HG03565 (cell line): Measurements from ENCODE around the gene AGBL4.
A peak's percentile ranks its signal among the peaks of the same experiment; 100 is the strongest.

Experiments used
- ATAC-seq: cut with Tn5 transposase; IDR thresholded peaks from one replicate; pipeline ENCODE4 v1.9.1; 2021; ENCODE audit warnings: mild to moderate bottlenecking, moderate library complexity; ENCODE audit not compliant: unreplicated experiment

The AGBL4 gene

DNA sequence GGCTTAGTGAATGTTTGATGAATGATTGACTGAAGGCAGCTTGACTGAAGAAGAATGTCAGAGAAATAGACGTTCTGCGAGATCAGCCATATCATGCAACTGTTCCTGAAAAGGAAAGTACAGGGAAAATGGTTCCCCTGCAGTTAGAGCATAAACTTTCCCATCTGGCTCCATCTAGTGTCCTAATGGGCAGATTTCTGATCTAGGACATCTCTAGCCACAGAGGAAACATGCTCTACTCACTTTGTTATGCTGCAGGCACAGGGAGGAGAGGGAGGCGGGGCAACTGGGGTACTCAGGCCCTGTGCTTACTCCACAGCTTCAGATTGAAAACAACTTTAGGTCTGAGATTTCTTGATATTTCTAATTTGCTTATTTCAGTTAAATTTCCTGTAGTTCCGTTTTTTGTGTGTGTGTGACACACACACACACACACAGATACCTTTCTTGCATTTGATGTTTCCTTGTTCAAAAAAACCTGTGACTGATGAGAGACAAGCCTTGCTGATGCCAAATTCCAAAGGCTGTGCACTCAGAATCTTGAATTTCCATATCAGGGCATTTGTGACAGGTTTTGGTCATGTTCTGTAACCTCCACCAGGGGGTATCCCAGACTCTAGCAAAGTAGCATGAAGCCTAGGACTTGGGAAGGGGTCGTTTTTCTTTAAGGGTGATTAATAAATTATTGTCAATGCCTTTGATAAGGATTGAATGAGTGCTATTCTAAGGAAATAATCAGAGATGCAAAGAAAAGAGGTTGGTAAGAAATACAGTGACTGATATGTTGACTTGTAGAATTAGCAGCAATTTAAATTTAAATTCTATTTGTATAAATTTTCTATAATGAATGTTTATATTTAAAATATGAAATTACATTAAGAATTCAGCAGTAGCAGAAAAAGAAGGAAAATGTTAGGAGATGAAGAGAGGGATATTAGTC lies 1107.4 kb downstream of the AGBL4 start:
- no peak for ATAC-seq

DNA sequence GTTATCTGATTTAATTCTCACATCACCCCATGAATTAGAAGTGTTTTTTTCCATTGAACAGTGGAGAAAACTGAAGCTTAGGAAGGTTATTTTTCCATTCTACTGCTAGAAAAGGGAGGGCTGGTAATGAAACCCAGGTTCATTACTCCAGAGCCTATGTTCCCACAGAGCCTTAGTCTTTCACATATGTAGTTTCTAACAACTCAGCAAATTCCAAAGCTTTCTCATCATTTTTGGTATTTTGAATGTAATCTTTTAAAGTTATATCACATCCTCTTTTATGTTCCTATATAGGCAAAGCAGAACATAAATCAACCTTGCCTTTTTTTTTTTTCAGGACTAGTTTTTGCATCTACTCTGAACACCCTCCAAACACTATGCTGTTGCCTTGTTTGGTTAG lies 1115.1 kb downstream of the AGBL4 start:
- no peak for ATAC-seq

DNA sequence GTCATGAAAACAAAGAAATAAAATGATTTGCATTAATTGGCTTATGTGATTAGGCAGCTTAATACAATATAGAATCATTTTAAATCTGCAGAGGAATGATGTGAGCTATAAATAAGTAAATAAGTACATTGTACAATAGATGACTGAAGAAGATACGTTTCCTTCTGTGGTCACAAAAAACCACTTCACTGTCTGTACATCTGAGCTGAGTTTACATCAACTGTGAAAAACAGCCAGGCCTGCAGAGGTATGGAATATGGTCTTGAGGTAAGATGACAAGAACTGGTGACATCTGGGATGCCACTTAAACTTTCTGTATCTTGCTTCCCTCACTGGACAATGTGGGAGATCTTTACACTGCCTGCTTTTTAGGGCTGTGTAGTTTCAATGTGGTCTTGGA lies 1117.0 kb downstream of the AGBL4 start:
- ATAC-seq = no peak

DNA sequence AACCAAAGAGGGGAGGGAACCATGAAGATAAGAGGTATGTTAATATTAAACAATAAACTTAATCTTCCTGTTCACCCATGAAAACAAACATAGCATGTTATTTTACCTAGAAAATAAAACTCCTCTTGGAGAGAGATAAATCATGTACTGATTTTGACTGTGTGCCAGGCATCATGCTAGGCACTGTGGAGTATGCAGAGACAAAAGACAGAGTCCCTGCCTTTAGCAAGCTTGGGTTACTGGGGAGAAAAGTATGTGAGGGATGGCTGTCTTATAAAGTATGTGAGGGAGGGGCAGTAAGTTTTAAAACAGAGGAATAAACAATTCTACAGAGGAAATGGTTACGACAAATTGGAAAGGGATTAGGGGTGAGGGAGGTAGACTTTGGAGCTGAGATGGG lies 1117.6 kb downstream of the AGBL4 start:
- no peak for ATAC-seq

DNA sequence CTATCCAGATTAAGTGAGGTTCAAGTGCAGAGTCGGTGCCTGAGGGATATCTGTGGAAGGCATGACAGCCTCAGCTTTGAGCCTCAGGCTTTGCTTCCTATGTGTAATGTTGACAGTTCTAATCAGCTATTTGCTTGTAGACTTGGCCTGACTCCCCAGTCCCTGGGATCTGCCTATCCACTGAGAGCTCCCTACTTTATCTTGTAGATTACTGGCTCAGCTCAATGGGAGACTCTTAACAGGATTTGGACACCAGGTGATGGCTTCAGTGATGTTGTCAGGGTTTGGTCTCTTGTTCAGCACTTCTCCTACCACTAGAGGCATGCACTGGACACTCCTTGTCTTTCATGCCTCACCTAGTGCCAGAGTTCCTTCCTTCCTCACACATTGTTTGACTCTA lies 1120.5 kb downstream of the AGBL4 start:
- no peak for ATAC-seq

DNA sequence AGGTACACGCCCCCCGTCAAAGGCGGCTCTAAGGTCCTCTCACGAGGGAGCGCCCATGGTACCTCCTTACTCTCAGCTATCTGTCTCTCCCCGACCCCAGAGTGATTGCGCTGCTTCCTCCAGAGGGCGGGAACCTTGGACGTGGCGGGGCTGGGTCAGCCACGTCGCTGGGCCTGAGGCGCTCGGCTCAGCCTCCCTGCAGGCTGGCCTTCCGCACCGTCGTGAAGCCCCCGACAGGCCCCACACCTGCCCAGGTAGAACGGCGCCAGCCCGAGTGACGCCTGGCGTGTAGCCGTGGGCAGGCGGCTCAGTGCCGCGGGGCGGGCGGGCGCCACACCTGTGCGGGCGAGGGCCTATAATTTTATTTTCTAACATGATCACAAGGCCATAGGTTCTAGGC lies 1124.9 kb downstream of the AGBL4 start:
- no peak for ATAC-seq

DNA sequence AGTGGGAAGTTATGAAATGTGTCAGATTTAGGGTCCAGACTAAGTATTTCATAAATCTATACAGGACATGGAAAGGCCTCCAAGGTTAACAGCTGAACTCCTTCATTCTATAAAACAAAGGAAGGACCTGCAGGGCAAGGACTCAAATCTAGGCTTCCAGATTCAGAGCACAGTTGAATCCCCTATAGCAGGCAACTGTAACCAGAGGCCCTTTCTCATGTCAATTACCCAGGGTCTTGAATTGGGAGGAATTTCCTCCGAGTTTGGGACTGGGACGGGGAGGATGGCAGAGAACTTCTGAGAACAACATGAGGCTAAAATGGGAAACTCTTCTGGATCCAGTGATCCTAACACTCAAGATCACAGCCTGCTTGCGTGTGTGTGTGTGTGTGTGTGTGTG lies 1134.1 kb downstream of the AGBL4 start:
- ATAC-seq = no peak

DNA sequence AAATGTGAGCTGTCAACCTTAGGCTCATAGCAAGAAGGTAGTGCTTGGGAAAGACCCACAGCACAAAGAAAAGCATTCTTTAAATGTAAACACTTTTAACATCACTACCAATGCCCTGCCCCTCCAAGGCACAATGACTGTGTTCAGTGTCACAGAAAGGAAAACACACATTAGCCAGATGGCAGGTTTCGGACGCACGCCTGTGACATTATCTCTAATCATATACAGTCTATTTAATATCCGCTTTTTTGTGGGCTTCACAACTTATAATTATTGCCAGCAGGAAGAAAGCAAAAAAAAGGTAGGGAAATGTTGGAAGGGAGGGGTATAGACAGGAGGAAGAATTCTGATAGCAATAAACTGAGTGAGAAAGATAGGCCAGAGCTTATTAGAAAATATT lies 1134.7 kb downstream of the AGBL4 start:
- ATAC-seq = no peak

DNA sequence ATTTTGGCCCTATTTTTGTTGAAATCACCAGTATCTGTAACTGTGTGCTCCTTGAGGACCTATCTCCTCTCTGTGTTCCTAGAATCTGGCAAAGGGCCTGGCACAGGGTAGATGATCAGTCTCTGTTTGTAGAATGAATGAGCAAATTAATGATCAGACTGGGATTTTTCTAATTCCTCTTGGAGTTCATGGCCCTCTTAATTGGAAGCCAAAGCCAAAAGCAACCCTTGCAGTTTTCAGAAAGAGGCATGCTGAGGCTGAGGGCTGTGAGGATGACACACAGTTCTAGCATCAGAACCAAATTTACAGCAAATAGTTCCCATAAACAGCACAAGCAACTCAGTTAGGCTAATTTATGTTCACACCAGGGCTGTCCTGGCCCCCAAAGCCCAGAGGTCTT lies 1136.0 kb downstream of the AGBL4 start:
- no peak for ATAC-seq

DNA sequence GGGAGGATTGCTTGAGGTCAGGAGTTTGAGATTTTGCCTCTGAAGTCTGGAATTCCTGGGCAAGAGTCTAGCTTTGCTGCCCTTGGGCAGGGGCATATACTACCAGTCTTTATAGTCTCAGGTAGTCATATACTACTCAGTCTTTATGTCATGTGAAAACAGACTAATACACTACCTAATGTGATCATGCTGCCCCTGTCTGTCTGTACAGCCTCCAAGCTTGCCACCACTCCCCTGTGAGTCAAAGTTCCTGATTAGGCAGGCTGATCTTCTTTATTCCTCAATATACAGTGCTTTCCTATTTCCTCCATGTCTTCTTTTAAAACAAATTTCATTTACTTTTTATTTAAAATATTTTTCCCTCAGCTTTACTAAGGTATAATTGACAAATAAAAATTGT lies 1141.7 kb downstream of the AGBL4 start:
- no peak for ATAC-seq

DNA sequence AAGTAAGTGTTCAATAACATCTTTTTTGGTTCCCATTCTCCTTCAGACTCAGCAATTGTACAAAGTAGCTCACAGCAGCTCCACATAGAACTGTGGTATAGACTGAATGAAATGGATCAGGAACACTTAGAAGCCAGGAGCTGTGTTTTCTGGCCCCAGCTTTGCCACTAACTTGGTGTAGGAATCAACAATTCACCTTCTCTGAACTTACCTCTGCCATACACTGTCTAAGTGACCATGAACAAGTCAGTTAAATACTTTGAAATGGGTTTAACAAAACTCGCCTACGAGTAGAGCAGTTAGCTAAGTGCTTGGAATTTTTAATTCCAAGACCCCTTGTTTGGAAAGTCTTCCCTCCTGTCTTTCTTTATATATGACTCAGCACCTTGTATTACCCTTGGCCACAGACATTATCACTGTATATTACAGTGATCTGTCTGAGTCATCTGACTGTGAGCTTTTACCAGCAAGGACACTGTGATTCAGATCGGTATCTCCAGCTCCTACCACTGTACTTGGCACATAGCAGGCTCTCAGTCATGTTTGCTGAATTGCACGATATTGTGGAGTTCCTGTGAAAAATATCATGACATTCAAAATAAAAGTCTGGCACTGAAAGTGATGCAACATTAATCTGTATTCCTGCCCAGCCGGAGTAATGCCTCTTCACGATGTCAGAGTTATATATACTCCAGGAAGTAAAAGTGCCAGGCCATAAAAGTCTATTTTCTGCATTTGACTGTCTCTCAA lies 1145.4 kb downstream of the AGBL4 start:
- no peak for ATAC-seq

DNA sequence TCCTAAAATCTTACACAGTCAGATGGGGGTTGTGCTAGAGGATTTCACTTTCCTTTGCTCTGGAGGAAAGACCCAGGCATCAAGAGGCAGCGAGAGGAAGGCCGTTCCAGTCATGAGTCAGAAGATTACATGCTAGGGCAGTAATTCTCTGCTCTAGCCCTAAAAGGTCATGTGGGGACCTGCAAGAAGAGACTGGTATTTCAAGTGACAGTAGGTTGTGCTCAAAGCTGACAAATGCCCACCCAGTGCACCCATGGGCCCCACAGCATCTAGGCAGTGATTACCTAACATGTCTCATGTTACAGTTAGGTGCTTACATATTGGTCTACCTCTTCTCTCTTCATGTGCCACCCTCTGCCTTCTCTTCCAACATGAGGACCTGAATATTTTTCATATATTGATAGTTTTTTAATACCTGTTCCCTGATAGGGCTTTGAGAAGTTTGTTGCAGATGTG lies 1147.4 kb downstream of the AGBL4 start:
- ATAC-seq = no peak

DNA sequence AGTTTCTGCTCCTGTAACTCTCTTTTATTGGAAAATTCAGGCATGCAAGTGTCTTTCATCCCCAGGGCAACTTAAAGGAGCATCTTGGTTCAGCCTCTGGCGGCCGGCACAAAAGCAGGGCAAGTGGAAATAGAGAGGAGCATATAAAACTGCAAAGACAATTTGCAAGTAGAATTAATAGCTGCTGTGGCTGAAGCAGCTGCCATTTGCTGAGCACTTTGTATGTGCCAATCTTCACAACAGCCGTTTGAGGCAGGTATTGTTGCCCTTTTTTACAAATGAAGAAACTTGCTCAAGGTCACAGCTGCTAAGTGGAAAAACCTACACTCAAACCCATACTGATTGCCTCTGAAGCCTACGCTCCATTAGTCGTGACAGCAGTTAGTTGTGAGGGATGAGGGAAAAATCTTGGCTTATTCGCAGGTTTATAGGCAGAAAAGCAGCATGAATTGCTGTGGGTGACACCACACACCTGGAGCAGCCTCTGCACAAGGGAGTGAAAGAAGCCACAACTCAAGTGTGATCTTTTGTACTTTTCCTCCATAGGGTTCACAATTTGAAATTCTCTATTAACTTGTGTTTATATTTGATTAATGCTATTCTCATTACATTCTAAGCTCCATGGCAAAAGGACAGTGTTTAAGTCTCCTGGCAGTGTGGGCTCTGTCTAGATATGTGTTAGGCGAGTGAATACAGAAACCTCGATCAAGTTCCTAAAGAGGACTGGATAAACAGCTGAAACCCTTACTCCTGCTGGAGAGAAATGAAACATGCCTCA lies 1148.0 kb downstream of the AGBL4 start:
- ATAC-seq = no peak

DNA sequence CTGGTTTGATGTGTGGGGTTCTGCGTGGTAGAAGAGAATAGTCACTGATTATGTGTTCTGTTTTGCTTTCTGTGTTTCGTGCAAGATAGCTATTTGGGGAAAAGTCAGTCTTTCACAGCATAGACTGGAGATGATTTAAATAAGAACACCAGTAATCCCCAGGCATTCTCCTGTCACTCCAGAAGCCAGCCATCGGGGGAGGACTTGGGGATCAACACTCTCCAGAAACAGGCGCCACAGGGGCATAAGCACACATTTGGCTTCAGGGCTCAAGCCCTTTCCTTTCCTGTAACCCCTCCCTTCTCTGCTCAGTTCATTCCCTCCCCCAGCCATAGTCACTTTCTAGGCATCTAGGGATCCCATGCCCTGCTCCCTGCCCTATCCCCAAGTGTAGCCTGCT lies 1149.8 kb downstream of the AGBL4 start:
- ATAC-seq = no peak

DNA sequence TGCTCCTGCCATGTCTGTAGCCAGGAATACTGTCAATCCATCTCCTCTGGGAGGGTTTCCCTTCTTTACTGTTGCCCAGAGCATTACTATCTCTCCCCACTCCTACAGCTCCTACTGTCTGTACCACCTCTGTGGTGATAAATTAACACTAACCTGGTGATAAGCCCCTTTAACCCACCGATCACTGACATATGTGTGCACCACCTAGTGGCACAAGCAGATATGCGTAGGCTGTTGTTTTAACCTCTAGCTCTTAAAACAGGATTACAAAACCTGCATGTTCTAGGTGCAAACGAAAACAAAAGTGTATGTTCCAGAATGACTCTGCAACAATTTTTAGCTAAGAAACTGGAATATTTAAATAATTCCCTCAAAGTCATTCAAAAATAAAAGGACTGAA lies 1153.2 kb downstream of the AGBL4 start:
- ATAC-seq = peak; percentile 76

DNA sequence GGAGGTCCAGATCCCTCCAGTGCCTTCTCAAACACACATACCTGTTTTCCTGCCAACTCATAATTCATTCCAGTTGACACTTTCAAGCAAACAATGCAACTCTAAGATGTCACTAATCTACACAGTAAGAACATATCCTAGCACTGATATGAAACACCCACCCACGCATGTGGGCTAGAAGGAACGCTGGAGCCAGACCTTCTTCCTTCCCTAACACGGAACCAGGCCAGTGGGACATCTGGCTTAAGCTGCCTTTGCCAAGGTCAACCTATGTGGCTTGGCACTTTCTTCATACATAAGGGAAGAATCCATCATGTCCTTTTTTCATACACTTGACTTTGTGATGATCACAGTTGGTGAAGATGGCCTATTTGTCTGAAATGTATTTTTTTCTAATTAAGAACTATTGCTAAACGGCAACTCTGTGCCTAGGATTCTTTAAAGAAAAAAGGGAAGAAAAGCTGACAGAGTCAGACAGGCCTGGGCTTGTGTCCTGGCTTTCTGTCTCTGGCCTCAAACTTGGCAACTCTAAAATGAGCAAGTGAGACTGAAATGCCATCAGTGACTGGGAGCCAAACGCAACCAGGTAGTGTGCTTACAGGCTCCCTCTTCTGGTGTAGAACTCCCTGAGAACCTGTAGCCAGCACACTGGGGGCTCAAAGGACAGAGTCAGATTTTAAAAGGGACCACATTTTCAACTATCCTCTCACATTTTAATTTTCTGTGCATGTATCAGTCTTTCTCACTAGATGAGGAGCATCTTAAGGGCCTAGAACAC lies 1154.4 kb downstream of the AGBL4 start:
- ATAC-seq = no peak

DNA sequence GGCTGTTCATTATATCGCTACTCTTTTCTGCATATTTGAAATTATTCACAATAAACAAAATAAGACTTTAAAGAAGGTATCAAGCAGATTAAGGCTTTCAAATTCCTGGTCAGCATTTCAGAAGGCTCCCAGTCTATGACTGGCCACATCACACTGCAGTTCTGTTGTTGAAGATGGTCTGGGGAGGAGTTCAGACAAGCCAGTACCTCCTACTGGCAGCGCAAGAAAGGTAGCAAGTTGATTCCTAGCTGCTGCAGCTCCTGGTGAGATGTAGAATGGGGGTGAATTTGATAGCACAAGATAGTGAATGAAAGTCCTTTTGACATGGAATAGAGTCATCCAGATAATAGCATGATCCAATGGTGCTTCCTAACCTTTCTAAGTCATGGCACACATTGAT lies 1158.8 kb downstream of the AGBL4 start:
- no peak for ATAC-seq

DNA sequence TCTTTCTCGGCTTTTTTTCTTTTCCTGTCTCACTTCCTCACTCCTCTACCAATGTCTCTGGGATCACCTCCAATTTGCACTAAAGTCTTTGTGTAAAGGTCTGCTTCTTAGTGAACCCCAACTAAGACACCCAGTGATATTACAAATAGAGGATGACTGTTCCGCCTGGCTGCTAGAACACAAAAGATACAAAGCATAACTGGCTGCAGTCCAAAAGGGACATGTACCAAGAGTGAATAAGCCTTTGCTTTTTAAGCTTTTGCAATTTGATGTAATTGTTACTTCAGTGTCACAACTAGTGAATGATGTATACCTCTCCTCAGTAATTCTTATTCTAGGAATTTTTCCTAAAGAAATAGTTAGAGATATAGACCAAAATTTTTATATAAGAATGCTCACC lies 1164.3 kb downstream of the AGBL4 start:
- ATAC-seq = no peak

DNA sequence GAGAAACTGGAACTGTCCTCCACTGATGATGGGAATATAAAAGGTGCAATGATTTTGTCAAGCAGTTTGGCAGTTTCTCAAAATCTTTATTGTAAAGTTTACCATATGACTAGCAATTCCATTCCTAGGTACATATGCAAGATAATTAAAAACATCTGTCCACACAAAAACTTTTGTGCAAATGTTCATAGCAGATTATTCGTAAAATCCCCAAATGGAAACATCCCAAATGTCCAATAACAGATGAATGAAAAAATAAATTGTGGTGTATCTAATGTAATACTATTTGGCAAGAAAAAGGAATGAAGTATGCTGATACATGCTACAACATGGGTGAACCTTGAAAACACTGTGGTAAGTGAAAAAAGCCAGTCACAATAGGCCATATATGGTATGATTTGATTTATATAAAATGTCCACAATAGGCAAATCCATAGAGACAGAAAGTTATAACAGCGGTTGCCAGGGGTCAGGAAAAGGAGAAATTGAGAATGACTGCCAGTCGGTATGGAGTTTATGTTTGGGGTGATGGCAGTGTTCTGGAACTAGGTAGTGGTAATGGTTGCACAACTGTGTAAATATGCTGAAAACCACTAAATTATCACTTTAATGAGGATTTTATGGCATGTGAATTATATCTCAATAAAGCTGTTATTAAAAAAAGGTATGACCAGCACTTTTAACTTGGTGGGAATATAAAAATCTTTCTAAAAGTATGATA lies 1165.4 kb downstream of the AGBL4 start:
- no peak for ATAC-seq

DNA sequence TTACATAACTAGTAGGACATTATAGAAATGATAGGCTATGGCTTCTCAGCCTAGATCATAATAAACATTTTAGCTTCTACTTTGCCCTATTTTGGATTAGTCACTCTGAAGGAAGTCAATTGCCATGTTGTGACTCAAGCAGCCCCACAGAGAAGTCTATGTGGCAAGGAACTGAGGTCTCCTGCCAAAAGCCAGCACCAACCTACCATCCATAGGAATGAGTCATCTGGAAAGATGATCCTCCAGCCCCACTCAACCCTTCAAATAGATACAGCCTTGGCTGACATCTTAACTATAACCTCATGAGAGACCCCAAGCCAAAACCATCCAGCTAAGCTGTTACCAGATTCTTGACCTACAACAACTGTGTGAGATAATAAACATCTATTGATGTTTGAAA lies 1170.7 kb downstream of the AGBL4 start:
- no peak for ATAC-seq
